ENCODE data around the gene ST3GAL4.

The ST3GAL4 gene

DNA sequence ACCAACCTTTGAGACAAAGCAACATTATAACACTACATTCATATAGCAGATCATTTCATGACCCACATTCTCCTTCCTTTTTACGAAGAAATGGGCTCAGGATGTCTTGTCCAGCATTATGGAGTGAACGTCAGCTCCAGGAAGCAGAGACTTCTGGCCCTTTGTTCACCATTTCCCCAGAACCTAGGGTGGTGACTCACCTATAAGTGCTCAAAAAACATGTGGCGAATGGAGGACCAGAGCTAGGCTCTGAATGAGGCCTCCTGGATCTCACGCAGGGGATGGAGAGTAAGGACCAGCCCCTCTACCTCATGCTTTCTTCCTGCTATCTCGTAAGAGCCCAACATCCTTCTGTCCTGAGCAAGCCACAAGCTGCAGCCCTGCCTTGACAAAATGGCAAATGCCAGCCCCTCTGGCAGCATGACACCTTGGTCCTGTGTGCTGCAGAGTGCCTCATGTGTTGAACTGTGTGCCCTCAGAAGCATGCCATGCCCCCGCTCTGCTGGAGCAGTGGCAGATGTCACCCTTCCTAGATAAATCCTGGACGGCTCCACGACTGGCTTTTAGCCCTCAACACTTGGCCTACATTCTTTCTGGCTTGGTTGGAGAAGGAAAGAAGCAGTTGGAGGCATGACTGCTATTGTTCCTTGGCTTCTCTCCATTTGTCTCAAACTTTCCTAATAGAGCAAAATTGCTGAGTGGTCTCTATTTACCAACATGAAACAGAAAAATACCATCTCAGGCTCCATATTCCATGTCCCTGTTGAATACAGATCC is 6.5 kb upstream of the ST3GAL4 start:
- TF ChIP-seq, protein P1, sequence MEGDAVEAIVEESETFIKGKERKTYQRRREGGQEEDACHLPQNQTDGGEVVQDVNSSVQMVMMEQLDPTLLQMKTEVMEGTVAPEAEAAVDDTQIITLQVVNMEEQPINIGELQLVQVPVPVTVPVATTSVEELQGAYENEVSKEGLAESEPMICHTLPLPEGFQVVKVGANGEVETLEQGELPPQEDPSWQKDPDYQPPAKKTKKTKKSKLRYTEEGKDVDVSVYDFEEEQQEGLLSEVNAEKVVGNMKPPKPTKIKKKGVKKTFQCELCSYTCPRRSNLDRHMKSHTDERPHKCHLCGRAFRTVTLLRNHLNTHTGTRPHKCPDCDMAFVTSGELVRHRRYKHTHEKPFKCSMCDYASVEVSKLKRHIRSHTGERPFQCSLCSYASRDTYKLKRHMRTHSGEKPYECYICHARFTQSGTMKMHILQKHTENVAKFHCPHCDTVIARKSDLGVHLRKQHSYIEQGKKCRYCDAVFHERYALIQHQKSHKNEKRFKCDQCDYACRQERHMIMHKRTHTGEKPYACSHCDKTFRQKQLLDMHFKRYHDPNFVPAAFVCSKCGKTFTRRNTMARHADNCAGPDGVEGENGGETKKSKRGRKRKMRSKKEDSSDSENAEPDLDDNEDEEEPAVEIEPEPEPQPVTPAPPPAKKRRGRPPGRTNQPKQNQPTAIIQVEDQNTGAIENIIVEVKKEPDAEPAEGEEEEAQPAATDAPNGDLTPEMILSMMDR (conservative IDR thresholded peaks at IDR 0.05; ENCODE audit: low read depth), result no peak
- ChIA-PET POLR2A (ENCODE audit: low non-redundant PET) (interaction anchor here (0.6 kb wide), 1 partner anchor 71 kb away, joined by 3 read pairs; no protein-coding TSS in a partner anchor), CTCF (interaction anchor here (0.6 kb wide), 1 partner anchor 223 kb away, joined by 6 read pairs; no protein-coding TSS in a partner anchor)
- no peak for DNase-seq (ENCODE audit: low spot score)
- H3K27ac ChIP-seq, result peak overlapping the region; percentile 36; the same call in 1 of the 2 replicates

DNA sequence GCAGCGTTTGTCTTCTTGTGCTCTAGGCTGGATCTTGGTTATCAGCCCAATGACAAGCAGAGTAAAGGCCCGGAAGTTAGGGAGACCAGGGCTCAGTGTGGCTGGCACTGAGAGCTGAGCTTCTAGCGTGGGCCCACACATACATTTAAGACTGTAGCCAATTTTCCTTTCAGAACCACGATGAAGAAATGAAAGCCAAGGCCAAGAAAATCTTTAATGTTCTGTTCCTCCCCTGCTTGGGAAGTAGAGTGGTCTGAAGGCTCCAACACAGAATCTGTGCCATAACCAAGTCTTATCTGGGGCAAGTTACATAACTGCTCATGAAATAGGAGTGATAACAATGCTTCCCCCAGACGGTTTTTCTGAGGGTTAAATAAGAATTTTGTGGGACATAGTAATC is 4.7 kb upstream of the ST3GAL4 start:
- TF ChIP-seq, protein P1 (conservative IDR thresholded peaks at IDR 0.05; ENCODE audit: low read depth), result no peak
- CTCF ChIA-PET, result no interaction called here
- POLR2A ChIA-PET (ENCODE audit: low non-redundant PET), result no interaction called here
- DNase-seq (ENCODE audit: low spot score), result no peak
- 0 out of 2 replicates have a peak overlapping the region, but pooled peaks have one; percentile 23 for H3K27ac ChIP-seq

DNA sequence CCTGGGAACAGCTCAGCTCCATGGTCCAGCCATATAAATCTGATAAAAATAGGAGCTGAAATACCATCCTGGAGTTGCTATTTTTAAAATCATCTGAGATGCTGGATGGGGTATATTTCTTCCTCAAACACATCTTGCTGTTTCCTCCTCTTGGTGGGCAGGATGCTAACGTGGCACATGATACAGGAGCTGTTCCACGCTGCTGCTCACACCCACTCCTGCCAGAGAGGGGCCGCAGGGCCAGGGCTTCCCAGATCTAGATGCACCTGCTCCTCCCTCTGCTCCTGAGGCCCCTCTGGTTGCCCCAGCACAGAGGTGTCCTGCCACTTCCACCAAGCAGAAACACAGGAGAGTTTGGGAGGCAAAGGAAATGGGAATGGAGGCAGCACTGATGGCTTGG is 3.3 kb upstream of the ST3GAL4 start:
- POLR2A ChIA-PET (ENCODE audit: low non-redundant PET), result no interaction called here
- CTCF ChIA-PET, result interaction anchor here (0.6 kb wide), 1 partner anchor 332 kb away, joined by 3 read pairs; no protein-coding TSS in a partner anchor
- no peak for DNase-seq (ENCODE audit: low spot score)
- TF ChIP-seq, protein P1 (conservative IDR thresholded peaks at IDR 0.05; ENCODE audit: low read depth), result no peak
- peak overlapping the region; percentile 23; the same call in 1 of the 2 replicates for H3K27ac ChIP-seq

DNA sequence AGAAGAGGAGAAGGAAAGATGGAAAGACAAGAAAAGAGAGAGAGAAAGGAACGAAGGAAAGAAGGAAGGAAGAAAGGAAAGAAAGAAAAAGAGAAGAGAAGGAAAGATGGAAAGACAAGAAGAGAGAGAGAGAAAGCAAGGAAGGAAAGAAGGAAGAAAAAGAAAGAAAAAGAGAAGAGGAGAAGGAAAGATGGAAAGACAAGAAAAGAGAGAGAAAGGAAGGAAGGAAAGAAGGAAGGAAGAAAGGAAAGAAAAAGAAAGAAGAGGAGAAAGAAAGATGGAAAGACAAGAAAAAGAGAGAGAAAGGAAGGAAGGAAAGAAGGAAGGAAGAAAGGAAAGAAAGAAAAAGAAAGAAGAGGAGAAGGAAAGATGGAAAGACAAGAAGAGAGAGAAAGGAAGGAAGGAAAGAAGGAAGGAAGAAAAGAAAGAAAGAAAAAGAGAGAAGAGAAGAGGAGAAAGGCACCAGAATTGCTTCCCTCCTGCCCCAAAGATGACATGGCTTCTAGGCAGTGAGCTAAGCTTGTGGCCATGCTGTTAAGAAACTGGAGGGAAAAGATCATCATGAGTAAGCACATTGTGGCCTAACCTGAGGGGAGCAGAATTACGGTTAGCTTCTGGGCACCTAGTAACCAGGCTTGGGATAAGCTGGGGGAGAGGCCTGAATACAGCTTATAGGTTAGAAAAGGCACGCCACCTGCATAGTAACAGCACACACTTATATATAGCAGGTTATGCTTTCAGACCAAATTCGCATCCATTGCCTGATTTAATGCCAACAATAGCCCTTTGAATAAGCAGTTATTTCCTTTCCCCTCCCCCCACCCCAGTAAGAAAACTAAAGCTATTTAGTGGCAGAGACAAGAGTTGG is 2.3 kb upstream of the ST3GAL4 start:
- TF ChIP-seq, protein P1 (conservative IDR thresholded peaks at IDR 0.05; ENCODE audit: low read depth), result no peak
- DNase-seq (ENCODE audit: low spot score), result peak; percentile 69
- POLR2A ChIA-PET (ENCODE audit: low non-redundant PET), result interaction anchor here (0.5 to 1.0 kb wide), 5 partner anchors 24 to 71 kb away, joined by 3 read pairs; no protein-coding TSS in a partner anchor
- H3K27ac ChIP-seq, result peak overlapping the region; percentile 90
- CTCF ChIA-PET, result interaction anchor here (0.5 to 1.4 kb wide), 5 partner anchors 13 to 128 kb away, joined by 3 to 5 read pairs (median 3); no protein-coding TSS in a partner anchor

DNA sequence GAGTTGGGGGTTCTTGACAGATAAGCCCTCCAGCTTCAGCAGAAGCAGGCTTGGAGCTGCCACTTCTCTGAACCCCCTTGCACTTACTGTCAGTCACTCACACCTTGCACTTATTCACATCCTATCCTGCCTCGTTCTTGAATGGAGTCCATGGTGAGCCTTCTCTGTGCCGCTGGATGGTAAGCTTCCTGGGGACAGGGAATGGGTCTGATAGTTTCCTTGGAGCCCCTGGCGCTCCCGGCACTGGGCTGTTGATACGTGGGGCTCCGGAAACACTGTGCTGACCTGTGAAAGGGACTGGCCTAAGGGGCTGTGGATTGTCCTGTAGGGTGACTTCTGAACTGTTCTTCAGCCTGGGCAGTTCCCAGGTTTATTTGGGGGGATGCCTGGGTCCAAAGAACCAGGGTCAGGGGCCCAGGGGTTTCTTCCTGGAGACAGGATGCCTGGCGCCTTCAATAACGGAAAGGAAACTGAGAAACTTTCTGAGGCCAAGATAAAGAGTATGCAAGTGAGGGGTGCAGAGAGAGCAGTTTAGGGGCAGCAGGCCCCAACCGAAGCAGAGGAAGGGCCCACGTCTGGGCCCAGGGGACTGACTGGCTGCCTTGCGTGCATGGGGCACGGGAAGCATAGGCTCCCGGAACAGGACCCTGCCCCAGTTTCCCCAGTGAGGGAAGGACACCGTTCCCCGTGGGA is 709 bp upstream of the ST3GAL4 start:
- no peak for DNase-seq (ENCODE audit: low spot score)
- TF ChIP-seq, protein P1 (conservative IDR thresholded peaks at IDR 0.05; ENCODE audit: low read depth), result no peak
- peak overlapping the region; percentile 90 for H3K27ac ChIP-seq
- ChIA-PET CTCF (interaction anchor here (0.6 to 2.5 kb wide), 3 partner anchors 12 to 1279 kb away, joined by 3 to 11 read pairs (median 4); no protein-coding TSS in a partner anchor), POLR2A (ENCODE audit: low non-redundant PET) (interaction anchor here (1.0 kb wide), 1 partner anchor 11 kb away, joined by 3 read pairs; no protein-coding TSS in a partner anchor)

Measured in RWPE1 (cell line).